GM12801 (cell line): ENCODE results near the gene ARHGAP8.

ENCODE experiments used
- CTCF ChIP-seq: IDR thresholded peaks from one replicate; pipeline ENCODE4 v1.5.1; 2011; ENCODE audit warnings: control low read depth; ENCODE audit not compliant: insufficient read length; ENCODE audit errors: extremely low read depth

ARHGAP8 gene

GRCh38 chr22:44895296-44896055 lies 143.1 kb downstream of the ARHGAP8 start:
- no peak for TF ChIP-seq CTCF

GRCh38 chr22:44898236-44898635 lies 145.9 kb downstream of the ARHGAP8 start:
- TF ChIP-seq CTCF, result no peak

GRCh38 chr22:44901301-44901700 lies 148.9 kb downstream of the ARHGAP8 start:
- TF ChIP-seq CTCF, result no peak

GRCh38 chr22:44906248-44906936 lies 154.0 kb downstream of the ARHGAP8 start:
- no peak for TF ChIP-seq CTCF

GRCh38 chr22:44906999-44907644 lies 154.7 kb downstream of the ARHGAP8 start:
- no peak for TF ChIP-seq CTCF

- TF ChIP-seq CTCF, result no peak
Measured at GRCh38 chr22:44907765-44908737, 155.7 kb downstream of the ARHGAP8 start.
